IMR-90 (cell line): ENCODE data around the gene SFSWAP. TPM values are rescaled to one million over a fixed set of nuclear protein-coding genes. Genes with fewer than 3 reads are reported as not detected.

ENCODE experiments used
- ATAC-seq: fragments of 200-7000 bp; cut with Tn5 transposase; 2 replicates; pipeline ENCODE4 v1.9.1; 2020; ENCODE audit warnings: low read depth, mild to moderate bottlenecking, moderate library complexity
- BruUV-seq: library from RNA; stranded (reverse); fragments of 400-500 nt; replicated peaks from 2 replicates; lab custom pipeline; 2021; lab: Mats Ljungman, UMichigan
- CTCF ChIA-PET: fragments of 300-600 bp; formaldehyde crosslinking; extraction: SDS; loops from one replicate; lab custom pipeline; 2021; ENCODE audit warnings: antibody characterized with exemption; lab: Yijun Ruan, JAX
- POLR2A ChIA-PET: fragments of 300-600 bp; sonication (Branson Sonifier 250); formaldehyde crosslinking; loops from one replicate; lab custom pipeline; 2022; ENCODE audit warnings: antibody characterized with exemption; ENCODE audit not compliant: unreplicated experiment; lab: Charles Lee
- DNase-seq: peaks from one replicate; pipeline ENCODE4 v3.0.0; 2013
- H2AFZ ChIP-seq: replicated peaks from 2 replicates; pipeline ENCODE3; 2013; ENCODE audit warnings: low read length, mild to moderate bottlenecking; ENCODE audit not compliant: poor library complexity
- H2AK5ac ChIP-seq: 2 replicates; pipeline ENCODE4 v1.6.1; 2013; ENCODE audit warnings: low read depth, low read length, inconsistent platforms
- H2AK9ac ChIP-seq: replicated peaks from 2 replicates; pipeline ENCODE3; 2013; ENCODE audit warnings: mild to moderate bottlenecking, low read depth, low read length, moderate library complexity; ENCODE audit not compliant: poor library complexity
- H2BK120ac ChIP-seq: 2 replicates; pipeline ENCODE4 v1.6.1; 2013; ENCODE audit warnings: low read depth, low read length, inconsistent platforms
- H2BK15ac ChIP-seq: 3 replicates; pipeline ENCODE4 v1.6.1; 2013; ENCODE audit warnings: low read depth, low read length, inconsistent platforms
- H2BK20ac ChIP-seq: 2 replicates; pipeline ENCODE4 v1.6.1; 2013; ENCODE audit warnings: low read depth, mild to moderate bottlenecking, inconsistent platforms, low read length, moderate library complexity
- H2BK5ac ChIP-seq: 2 replicates; pipeline ENCODE4 v1.6.1; 2013; ENCODE audit warnings: mild to moderate bottlenecking, low read depth, low read length, inconsistent platforms; ENCODE audit not compliant: poor library complexity, severe bottlenecking
- H3K14ac ChIP-seq: replicated peaks from 2 replicates; pipeline ENCODE4 v1.6.1; 2013; ENCODE audit warnings: low read depth, low read length, inconsistent platforms
- H3K18ac ChIP-seq: 2 replicates; pipeline ENCODE4 v1.6.1; 2013; ENCODE audit warnings: low read depth, low read length, control low read depth
- H3K23ac ChIP-seq: 2 replicates; pipeline ENCODE4 v1.6.1; 2013; ENCODE audit warnings: low read depth, low read length, inconsistent platforms
- H3K27ac ChIP-seq: 2 replicates; pipeline ENCODE4 v1.5.1; 2013; ENCODE audit warnings: mild to moderate bottlenecking, control low read depth, low read length; ENCODE audit not compliant: insufficient read depth
- H3K27me3 ChIP-seq: 2 replicates; pipeline ENCODE4 v1.6.1; 2013; ENCODE audit warnings: low read length; ENCODE audit not compliant: control insufficient read depth, insufficient read depth
- H3K36me3 ChIP-seq: 2 replicates; pipeline ENCODE4 v1.6.1; 2013; ENCODE audit warnings: low read length, mixed read lengths; ENCODE audit not compliant: control insufficient read depth, insufficient read depth
- H3K4ac ChIP-seq: 2 replicates; pipeline ENCODE4 v1.6.1; 2013; ENCODE audit warnings: low read depth, low read length, inconsistent platforms
- H3K4me1 ChIP-seq: 2 replicates; pipeline ENCODE4 v1.6.1; 2013; ENCODE audit warnings: low read length, mixed read lengths; ENCODE audit not compliant: control insufficient read depth, insufficient read depth
- H3K4me2 ChIP-seq: 2 replicates; pipeline ENCODE4 v1.6.1; 2013; ENCODE audit warnings: low read depth, mild to moderate bottlenecking, control low read depth, low read length, moderate library complexity
- H3K4me3 ChIP-seq: 2 replicates; pipeline ENCODE4 v1.5.1; 2013; ENCODE audit warnings: low read depth, mild to moderate bottlenecking, control low read depth, low read length, moderate library complexity; ENCODE audit not compliant: insufficient read depth
- H3K56ac ChIP-seq: 2 replicates; pipeline ENCODE4 v1.6.1; 2013; ENCODE audit warnings: low read length, inconsistent platforms; ENCODE audit not compliant: insufficient read depth; ENCODE audit errors: extremely low read depth
- H3K79me1 ChIP-seq, 2 experiments: 2 replicates each; pipeline ENCODE4 v1.6.1; 2013; ENCODE audit warnings: low read length in 2 of 2, inconsistent platforms in 1 of 2, low read depth in 1 of 2
- H3K9ac ChIP-seq: 2 replicates; pipeline ENCODE4 v1.6.1; 2013; ENCODE audit warnings: low read depth, low read length, control low read depth
- H3K9me1 ChIP-seq: 2 replicates; pipeline ENCODE4 v1.6.1; 2013; ENCODE audit warnings: low read length, inconsistent platforms; ENCODE audit not compliant: insufficient read depth
- H3K9me3 ChIP-seq: 2 replicates; pipeline ENCODE4 v1.6.1; 2013; ENCODE audit warnings: low read length; ENCODE audit not compliant: control insufficient read depth, insufficient read depth
- H4K20me1 ChIP-seq: 2 replicates; pipeline ENCODE4 v1.6.1; 2013; ENCODE audit warnings: low read length, inconsistent platforms; ENCODE audit not compliant: insufficient read depth
- H4K5ac ChIP-seq: 2 replicates; pipeline ENCODE4 v1.6.1; 2013; ENCODE audit warnings: mild to moderate bottlenecking, low read depth, low read length, control low read depth
- H4K8ac ChIP-seq, 2 experiments: 2 replicates each; pipeline ENCODE4 v1.6.1; 2013; ENCODE audit warnings: low read depth in 2 of 2, low read length in 2 of 2, control low read depth in 1 of 2, inconsistent platforms in 1 of 2
- H4K91ac ChIP-seq: 2 replicates; pipeline ENCODE4 v1.6.1; 2013; ENCODE audit warnings: low read depth, low read length, inconsistent platforms; ENCODE audit not compliant: insufficient read depth
- CHD1 ChIP-seq: IDR thresholded peaks from 2 replicates; pipeline ENCODE4 v1.6.1; 2012; ENCODE audit warnings: low read depth, low read length, improper control_type of control experiment
- FOS ChIP-seq: fragments of 150-350 bp; IDR thresholded peaks from 2 replicates; pipeline ENCODE4 v1.6.1; 2016; ENCODE audit warnings: low read depth, low read length
- WGBS, 2 experiments: methylation state at CpG; one replicate each; pipeline versions ENCODE4 v1.1.5 to v1.1.7; 2013; ENCODE audit warnings: missing lambda C conversion rate in 2 of 2; ENCODE audit not compliant: insufficient read length in 1 of 2; ENCODE audit errors: extremely low coverage in 2 of 2; 5-methylcytosine and 5-hydroxymethylcytosine counted together
- dilution Hi-C: fragments of 300-500 bp; cut with HindIII; formaldehyde crosslinking; loops from one replicate; pipeline ENCODE4 v1.14.3; 2018; ENCODE audit warnings: low sequenced_read_pairs; ENCODE audit not compliant: unreplicated experiment
- in situ Hi-C: fragments of 300-500 bp; cut with MboI; formaldehyde crosslinking; loops from 3 replicates; pipeline ENCODE4 v1.14.3; 2019; ENCODE audit warnings: low sequenced_read_pairs, inconsistent platforms, mixed read lengths
- intact Hi-C: fragments of 100-400 bp; cut with micrococcal nuclease; formaldehyde crosslinking; loops from 2 replicates; pipeline ENCODE4 v1.10.0; 2022
- polyA plus RNA-seq, 3 experiments: library from polyadenylated mRNA; depleted of rRNA; stranded (reverse); fragments of >200 nt; gene quantifications; 2 replicates each; pipeline ENCODE4 v1.2.3, GENCODE V29; 2012; ENCODE audit warnings: low replicate concordance in 1 of 3
- total RNA-seq: library from RNA; depleted of rRNA; stranded (reverse); fragments of >200 nt; gene quantifications from 2 replicates; pipeline ENCODE4 v1.2.3, GENCODE V29; 2012
- TF ChIP-seq, protein P1 (sequence below): fragments of 150-350 bp; IDR thresholded peaks from 2 replicates; pipeline ENCODE4 v1.6.1; 2017; ENCODE audit warnings: mild to moderate bottlenecking, antibody characterized with exemption, low read length, low read depth

The SFSWAP gene
- total and polyA plus RNA-seq, 2 of the 4 experiments (the other 2 are of a cell fraction) = 19.7 to 22.4 TPM

GRCh38 chr12:131794061-131794460, 83.2 kb downstream of the SFSWAP start:
- BruUV-seq = no TSS peak

More at GRCh38 chr12:131794061-131794460, 83.2 kb downstream of the SFSWAP start:
- H3K9ac ChIP-seq = no peak overlapping the region
- in situ Hi-C loops = no loop called here
- intact Hi-C loops = no loop called here
- 100% methylated on average over 4 of the region's 7 CpGs; no CpG with 5 or more reads in 1 of the 2 experiments for WGBS, 2 experiments
- no peak overlapping the region for H2AK5ac ChIP-seq
- H2AK9ac ChIP-seq = no peak overlapping the region
- no peaks in the 10 kb centered on the region for H4K20me1 ChIP-seq
- H3K18ac ChIP-seq = no peak overlapping the region
- no peak overlapping the region for H4K91ac ChIP-seq
- no peak overlapping the region for H2BK120ac ChIP-seq
- H3K27me3 ChIP-seq = no peaks in the 10 kb centered on the region
- no peak overlapping the region for H2BK5ac ChIP-seq
- no peak for TF ChIP-seq FOS
- TF ChIP-seq CHD1 = no peak
- TF ChIP-seq, protein P1, sequence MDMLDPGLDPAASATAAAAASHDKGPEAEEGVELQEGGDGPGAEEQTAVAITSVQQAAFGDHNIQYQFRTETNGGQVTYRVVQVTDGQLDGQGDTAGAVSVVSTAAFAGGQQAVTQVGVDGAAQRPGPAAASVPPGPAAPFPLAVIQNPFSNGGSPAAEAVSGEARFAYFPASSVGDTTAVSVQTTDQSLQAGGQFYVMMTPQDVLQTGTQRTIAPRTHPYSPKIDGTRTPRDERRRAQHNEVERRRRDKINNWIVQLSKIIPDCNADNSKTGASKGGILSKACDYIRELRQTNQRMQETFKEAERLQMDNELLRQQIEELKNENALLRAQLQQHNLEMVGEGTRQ = no peak
- ATAC-seq = no peak
- no peak overlapping the region for H3K27ac ChIP-seq
- H3K4ac ChIP-seq = no peak overlapping the region
- no peak overlapping the region for H3K23ac ChIP-seq
- dilution Hi-C loops = no loop called here
- no peaks in the 10 kb centered on the region for H3K4me1 ChIP-seq
- H3K14ac ChIP-seq = no peak overlapping the region
- H2BK15ac ChIP-seq = no peak overlapping the region
- peaks cover 5 to 14% of the 10 kb centered on the region in 2 experiments; a peak in 2 of 4 replicates for H3K79me1 ChIP-seq
- H3K4me3 ChIP-seq = no peak overlapping the region
- H3K9me1 ChIP-seq = peaks cover 5% of the 10 kb centered on the region; the same call in 1 of the 2 replicates
- H4K8ac ChIP-seq = no peak overlapping the region
- peaks cover 38% of the 10 kb centered on the region for H3K36me3 ChIP-seq
- no peak overlapping the region for H4K5ac ChIP-seq
- DNase-seq = no peak
- no peak overlapping the region for H3K4me2 ChIP-seq
- H3K9me3 ChIP-seq = no peaks in the 10 kb centered on the region
- no peak overlapping the region for H3K56ac ChIP-seq
- POLR2A ChIA-PET = no interaction called here
- CTCF ChIA-PET = no interaction called here
- H2BK20ac ChIP-seq = no peak overlapping the region
- H2AFZ ChIP-seq = no peak overlapping the region
